HUES64 (cell line): ENCODE measurements around the gene TTC12.

Experiments used
- H3K27ac ChIP-seq: 2 replicates; pipeline ENCODE4 v1.7.0; 2013; ENCODE audit warnings: low read depth, low read length, inconsistent platforms
- H3K27me3 ChIP-seq: 2 replicates; pipeline ENCODE4 v1.6.1; 2013; ENCODE audit warnings: mild to moderate bottlenecking, low read length; ENCODE audit not compliant: insufficient read depth
- H3K36me3 ChIP-seq: 2 replicates; pipeline ENCODE4 v1.6.1; 2013; ENCODE audit warnings: mild to moderate bottlenecking, low read length; ENCODE audit not compliant: insufficient read depth
- H3K4me1 ChIP-seq: 2 replicates; pipeline ENCODE4 v1.6.1; 2013; ENCODE audit warnings: mild to moderate bottlenecking, low read length, moderate library complexity; ENCODE audit not compliant: insufficient read depth
- H3K4me3 ChIP-seq: 2 replicates; pipeline ENCODE4 v1.5.1; 2013; ENCODE audit warnings: mild to moderate bottlenecking, low read length, moderate library complexity
- H3K9ac ChIP-seq: 2 replicates; pipeline ENCODE4 v1.6.1; 2013; ENCODE audit warnings: mild to moderate bottlenecking, low read depth, low read length
- H3K9me3 ChIP-seq: 2 replicates; pipeline ENCODE4 v1.6.1; 2013; ENCODE audit warnings: low read depth, low read length; ENCODE audit not compliant: insufficient read depth
- WGBS: fragments of 150-250, 120-280 bp; methylation state at CpG from one replicate; pipeline ENCODE4 v1.1.7; 2013; ENCODE audit warnings: missing lambda C conversion rate; 5-methylcytosine and 5-hydroxymethylcytosine counted together

Gene TTC12

DNA sequence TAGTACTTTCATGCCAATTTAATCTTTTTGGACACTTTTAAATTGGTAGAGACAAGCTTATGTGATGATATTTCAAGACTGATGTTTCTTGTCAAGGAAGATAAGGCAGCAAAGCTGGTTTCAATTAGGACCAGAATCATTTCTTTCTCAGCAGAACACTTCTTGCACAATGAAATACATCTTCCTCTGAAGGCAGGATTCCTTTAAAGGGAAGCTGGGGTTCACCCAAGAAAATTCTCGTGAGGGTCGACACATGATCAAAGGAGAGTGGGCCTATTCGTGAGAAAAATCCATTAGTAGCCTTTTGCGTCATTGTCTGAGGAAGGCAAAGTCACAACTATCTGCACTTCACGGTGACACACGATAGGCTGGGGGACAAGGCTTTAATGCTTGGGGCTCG, 17.6 kb downstream of the TTC12 start:
- WGBS: 94% methylated on average over 7 of the region's 7 CpGs
- no peak overlapping the region for H3K4me3 ChIP-seq
- H3K27ac ChIP-seq: no peak overlapping the region
- H3K27me3 ChIP-seq: no peaks in the 10 kb centered on the region
- no peak overlapping the region for H3K9ac ChIP-seq
- H3K4me1 ChIP-seq: peaks cover 6% of the 10 kb centered on the region; the same call in 1 of the 2 replicates
- no peaks in the 10 kb centered on the region for H3K36me3 ChIP-seq
- H3K9me3 ChIP-seq: no peaks in the 10 kb centered on the region

DNA sequence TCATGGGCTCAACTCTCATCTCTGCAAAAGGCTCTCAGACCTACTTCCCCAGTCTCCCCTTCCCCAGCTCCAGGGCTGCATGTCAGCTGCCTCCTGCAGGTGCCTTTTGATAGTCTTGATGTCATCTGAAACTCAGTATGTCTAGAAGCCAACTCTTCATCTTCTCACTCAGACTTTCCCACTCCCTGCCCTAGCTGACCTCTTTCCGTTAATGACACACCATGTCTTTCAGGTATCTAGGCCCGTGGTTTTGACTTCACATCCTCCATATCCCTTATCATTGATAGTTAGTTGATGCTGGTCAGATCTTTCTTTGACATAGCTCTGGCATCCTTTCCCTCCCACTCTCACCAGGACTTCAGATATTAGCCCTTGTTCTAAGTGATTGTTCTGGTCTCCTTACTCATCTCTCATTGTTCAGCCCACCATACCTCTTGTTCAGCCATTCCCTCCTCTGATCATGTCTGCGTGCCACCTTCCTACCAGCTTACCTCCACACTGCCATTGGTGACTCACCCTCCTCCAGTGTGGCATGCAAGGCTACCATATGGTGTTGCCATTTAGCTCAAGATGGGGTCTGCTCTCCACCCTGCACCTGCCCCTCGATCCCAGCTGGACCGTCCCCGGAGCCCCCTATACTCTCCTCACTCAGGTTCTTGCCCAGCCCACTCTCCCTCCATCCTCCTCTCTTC, 18.4 kb downstream of the TTC12 start:
- no peak overlapping the region for H3K9ac ChIP-seq
- H3K27ac ChIP-seq: no peak overlapping the region
- peaks cover 6% of the 10 kb centered on the region; the same call in 1 of the 2 replicates for H3K4me1 ChIP-seq
- no peaks in the 10 kb centered on the region for H3K9me3 ChIP-seq
- H3K4me3 ChIP-seq: no peak overlapping the region
- H3K36me3 ChIP-seq: no peaks in the 10 kb centered on the region
- 93% methylated on average over 6 of the region's 6 CpGs for WGBS
- H3K27me3 ChIP-seq: no peaks in the 10 kb centered on the region

GRCh38 chr11:113334183-113334582, 19.8 kb downstream of the TTC12 start:
- WGBS: 100% methylated on average over 1 of the region's 1 CpG
- Histone ChIP-seq H3K36me3 (peaks cover under 1% of the 10 kb centered on the region; the same call in 1 of the 2 replicates), H3K27me3 (no peaks in the 10 kb centered on the region), H3K4me1 (peaks cover 6% of the 10 kb centered on the region; the same call in 1 of the 2 replicates), H3K27ac (no peak overlapping the region), H3K9me3 (no peaks in the 10 kb centered on the region), H3K9ac (no peak overlapping the region), H3K4me3 (no peak overlapping the region)

DNA sequence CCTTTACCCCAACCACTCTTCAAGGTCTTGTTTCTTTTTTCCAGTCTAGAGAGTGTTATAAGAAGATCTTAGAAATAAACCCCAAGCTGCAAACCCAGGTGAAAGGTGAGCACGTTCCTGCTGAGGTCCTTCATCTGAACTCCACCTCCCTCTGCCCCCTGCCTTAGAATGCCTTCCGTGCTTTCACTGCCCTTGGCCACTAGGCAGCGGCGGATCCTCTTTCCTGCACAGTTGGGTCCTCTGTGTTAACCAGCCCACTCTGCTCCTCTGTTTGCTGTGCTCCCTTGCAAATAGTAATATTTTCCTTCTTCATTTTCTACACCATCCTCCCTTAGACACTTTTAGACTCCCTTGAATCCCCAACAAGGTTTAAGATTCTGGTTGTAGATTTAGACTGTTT, 24.3 kb downstream of the TTC12 start:
- WGBS: 62% methylated on average over 4 of the region's 4 CpGs
- Histone ChIP-seq H3K4me1 (no peaks in the 10 kb centered on the region), H3K9ac (no peak overlapping the region)

GRCh38 chr11:113339929-113340589, 25.7 kb downstream of the TTC12 start:
- Histone ChIP-seq H3K36me3 (peaks cover 4% of the 10 kb centered on the region; the same call in 1 of the 2 replicates), H3K9ac (no peak overlapping the region), H3K4me1 (no peaks in the 10 kb centered on the region), H3K9me3 (no peaks in the 10 kb centered on the region), H3K4me3 (no peak overlapping the region), H3K27ac (no peak overlapping the region), H3K27me3 (no peaks in the 10 kb centered on the region)
- 90% methylated on average over 5 of the region's 6 CpGs for WGBS

More for the DNA sequence above, 24.3 kb downstream of the TTC12 start:
- H3K36me3 ChIP-seq: peaks cover 4% of the 10 kb centered on the region; the same call in 1 of the 2 replicates
- H3K4me3 ChIP-seq: no peak overlapping the region
- H3K27ac ChIP-seq: no peak overlapping the region
- H3K27me3 ChIP-seq: no peaks in the 10 kb centered on the region
- no peaks in the 10 kb centered on the region for H3K9me3 ChIP-seq

- 95% methylated on average over 10 of the region's 10 CpGs for WGBS
- Histone ChIP-seq H3K9me3 (no peaks in the 10 kb centered on the region), H3K4me3 (no peak overlapping the region), H3K36me3 (peaks cover 4% of the 10 kb centered on the region; the same call in 1 of the 2 replicates), H3K9ac (no peak overlapping the region), H3K4me1 (no peaks in the 10 kb centered on the region), H3K27me3 (no peaks in the 10 kb centered on the region), H3K27ac (no peak overlapping the region)
Observed at GRCh38 chr11:113341388-113342165, 27.2 kb downstream of the TTC12 start.

DNA sequence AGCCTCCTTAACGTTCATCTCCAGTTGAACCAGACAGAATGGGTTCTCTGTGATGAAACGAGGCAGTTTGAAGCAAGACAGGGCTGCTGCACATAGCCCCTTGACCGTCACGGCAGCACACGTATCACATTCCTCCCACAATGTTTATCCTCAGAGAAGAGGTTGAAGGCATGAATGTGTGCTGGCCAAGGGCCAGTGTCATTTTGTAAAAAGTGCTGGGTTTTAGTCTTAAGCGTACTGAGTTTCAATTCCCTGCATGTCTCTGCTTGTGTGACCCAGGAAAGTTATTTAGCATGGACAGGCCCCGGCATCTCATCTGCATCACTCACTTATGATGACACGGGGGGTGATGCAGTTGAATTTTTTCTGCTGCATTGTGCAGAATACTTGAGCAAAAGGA, 31.6 kb downstream of the TTC12 start:
- 97% methylated on average over 8 of the region's 8 CpGs for WGBS
- Histone ChIP-seq H3K36me3 (no peaks in the 10 kb centered on the region), H3K4me1 (no peaks in the 10 kb centered on the region), H3K9me3 (no peaks in the 10 kb centered on the region), H3K4me3 (no peak overlapping the region), H3K9ac (no peak overlapping the region), H3K27me3 (no peaks in the 10 kb centered on the region), H3K27ac (no peak overlapping the region)

GRCh38 chr11:113349528-113349927, 35.1 kb downstream of the TTC12 start:
- no peak overlapping the region for H3K9ac ChIP-seq
- 91% methylated on average over 3 of the region's 3 CpGs for WGBS
- H3K36me3 ChIP-seq: no peaks in the 10 kb centered on the region
- H3K27ac ChIP-seq: no peak overlapping the region
- H3K4me1 ChIP-seq: no peaks in the 10 kb centered on the region
- no peaks in the 10 kb centered on the region for H3K27me3 ChIP-seq
- no peaks in the 10 kb centered on the region for H3K9me3 ChIP-seq
- H3K4me3 ChIP-seq: no peak overlapping the region

DNA sequence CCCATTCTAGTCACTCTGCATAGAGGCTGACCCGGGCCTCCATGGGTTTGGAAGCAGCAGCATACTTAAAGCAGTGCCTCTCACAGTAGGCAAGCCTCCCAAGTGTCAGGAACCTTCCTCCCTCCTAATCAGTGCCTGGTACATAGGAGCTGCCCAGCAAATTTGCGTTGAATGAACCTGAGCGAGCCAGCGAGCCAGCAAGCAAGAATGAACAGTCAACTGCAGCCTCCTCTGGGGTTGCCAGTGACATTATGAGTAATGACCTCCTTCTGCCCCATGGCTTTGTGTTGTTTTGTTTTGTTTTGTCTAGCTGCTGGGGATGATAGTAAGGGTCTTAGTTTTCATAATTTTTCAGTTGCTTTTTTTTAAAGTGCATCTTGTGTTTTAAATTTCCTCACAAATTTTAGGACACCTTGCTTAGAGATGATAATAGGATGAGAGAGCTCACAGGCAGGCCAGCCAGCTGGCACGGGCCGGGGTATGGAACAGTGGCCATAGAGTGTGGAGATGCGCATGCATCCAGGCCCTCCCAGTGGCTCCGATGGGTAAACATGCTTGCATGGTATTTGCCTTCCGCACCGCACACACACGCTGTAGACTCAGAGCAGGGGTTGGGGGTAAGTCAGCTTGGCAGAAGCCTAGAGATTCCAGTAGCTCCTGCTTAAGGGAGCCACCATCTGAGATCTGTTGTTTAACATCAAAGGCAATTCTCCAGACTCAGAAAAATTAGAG, 36.1 kb downstream of the TTC12 start:
- H3K9ac ChIP-seq: no peak overlapping the region
- no peaks in the 10 kb centered on the region for H3K4me1 ChIP-seq
- no peak overlapping the region for H3K4me3 ChIP-seq
- H3K27me3 ChIP-seq: no peaks in the 10 kb centered on the region
- WGBS: 94% methylated on average over 11 of the region's 11 CpGs
- no peak overlapping the region for H3K27ac ChIP-seq
- H3K36me3 ChIP-seq: no peaks in the 10 kb centered on the region
- H3K9me3 ChIP-seq: no peaks in the 10 kb centered on the region

- no peak overlapping the region for H3K4me3 ChIP-seq
- H3K27me3 ChIP-seq: no peaks in the 10 kb centered on the region
- no peak overlapping the region for H3K9ac ChIP-seq
- 79% methylated on average over 3 of the region's 3 CpGs for WGBS
- H3K27ac ChIP-seq: no peak overlapping the region
- no peaks in the 10 kb centered on the region for H3K4me1 ChIP-seq
- H3K9me3 ChIP-seq: no peaks in the 10 kb centered on the region
- no peaks in the 10 kb centered on the region for H3K36me3 ChIP-seq
Observed at GRCh38 chr11:113351068-113351450, 36.7 kb downstream of the TTC12 start.
